CD8-positive, alpha-beta memory T cell (primary cell): ENCODE results near the gene SOAT2. TPM values are rescaled to one million over a fixed set of nuclear protein-coding genes. Genes with fewer than 3 reads are reported as not detected.

Source experiments
- polyA plus RNA-seq: library from polyadenylated mRNA; unstranded; fragments of 300-500 nt; fragmentation: Illumina TruSeq; gene quantifications from one replicate; pipeline ENCODE4 v1.2.3, GENCODE V29; 2021
- total RNA-seq, 2 experiments: library from RNA; stranded (reverse); gene quantifications; one replicate each; pipeline ENCODE4 v1.2.3, GENCODE V29; 2021

SOAT2 gene
- total and polyA plus RNA-seq, 3 experiments from 2014 or later = 0.48 to 1.00 (median 0.76) TPM

Other genes with a start within 250 kb of the SOAT2 start
- gene KRT8, start 198.4 kb upstream of the SOAT2 start, total RNA-seq = under 1 TPM in 1 of 2 experiments, not detected in 1; 0.46 TPM
- 1.0 TPM for gene KRT8, start 198.4 kb upstream of the SOAT2 start, polyA plus RNA-seq
- 1 to 10 TPM; 3.5 to 3.9 TPM for gene KRT18, start 154.4 kb upstream of the SOAT2 start, total RNA-seq
- 4.0 TPM for gene KRT18, start 154.4 kb upstream of the SOAT2 start, polyA plus RNA-seq
- 100 to 1,000 TPM; 644 to 660 TPM for gene EIF4B, start 97.0 kb upstream of the SOAT2 start, total RNA-seq
- 114 TPM for gene EIF4B, start 97.0 kb upstream of the SOAT2 start, polyA plus RNA-seq
- gene TNS2, start 53.4 kb upstream of the SOAT2 start, total RNA-seq = 1 to 10 TPM; 2.1 to 5.6 TPM
- gene TNS2, start 53.4 kb upstream of the SOAT2 start, polyA plus RNA-seq = 0.35 TPM
- gene SPRYD3, start 24.1 kb upstream of the SOAT2 start, total RNA-seq = 10 to 100 TPM; 40.1 to 43.3 TPM
- gene SPRYD3, start 24.1 kb upstream of the SOAT2 start, polyA plus RNA-seq = 63.0 TPM
- 1 to 10 TPM; 1.5 to 1.6 TPM for gene IGFBP6, start 5.8 kb upstream of the SOAT2 start, total RNA-seq
- gene IGFBP6, start 5.8 kb upstream of the SOAT2 start, polyA plus RNA-seq = 8.9 TPM
- 10 to 100 TPM; 50.4 to 52.0 TPM for gene ZNF740, start 77.2 kb downstream of the SOAT2 start, total RNA-seq
- gene ZNF740, start 77.2 kb downstream of the SOAT2 start, polyA plus RNA-seq = 3.3 TPM
- gene CSAD, start 77.4 kb downstream of the SOAT2 start, total RNA-seq = 10 to 100 TPM; 15.8 to 18.7 TPM
- 0.70 TPM for gene CSAD, start 77.4 kb downstream of the SOAT2 start, polyA plus RNA-seq
- gene ITGB7, start 103.8 kb downstream of the SOAT2 start, total RNA-seq = 100 to 1,000 TPM; 339 TPM
- gene ITGB7, start 103.8 kb downstream of the SOAT2 start, polyA plus RNA-seq = 292 TPM
- 10 to 100 TPM; 67.0 to 68.4 TPM for gene RARG, start 128.7 kb downstream of the SOAT2 start, total RNA-seq
- gene RARG, start 128.7 kb downstream of the SOAT2 start, polyA plus RNA-seq = 15.4 TPM
- 10 to 100 TPM; 58.4 to 63.4 TPM for gene ESPL1, start 164.8 kb downstream of the SOAT2 start, total RNA-seq
- not detected for gene ESPL1, start 164.8 kb downstream of the SOAT2 start, polyA plus RNA-seq
- 100 to 1,000 TPM; 380 to 385 TPM for gene PFDN5, start 192.1 kb downstream of the SOAT2 start, total RNA-seq
- 1,325 TPM for gene PFDN5, start 192.1 kb downstream of the SOAT2 start, polyA plus RNA-seq
- gene MYG1, start 196.2 kb downstream of the SOAT2 start, total RNA-seq = 10 to 100 TPM; 81.1 to 82.5 TPM
- gene MYG1, start 196.2 kb downstream of the SOAT2 start, polyA plus RNA-seq = 67.9 TPM
- 10 to 100 TPM; 77.9 to 79.7 TPM for gene AAAS, start 218.1 kb downstream of the SOAT2 start, total RNA-seq
- gene AAAS, start 218.1 kb downstream of the SOAT2 start, polyA plus RNA-seq = 38.9 TPM
- gene SP7, start 232.9 kb downstream of the SOAT2 start, total RNA-seq = not detected
- not detected for gene SP7, start 232.9 kb downstream of the SOAT2 start, polyA plus RNA-seq